ENCODE results near the gene MTHFS.
"Not testable (repeated sequence)": the region's sequence is repeated elsewhere in the genome, so short reads cannot be mapped to it uniquely, and the experiment has no call there.

The MTHFS gene

DNA sequence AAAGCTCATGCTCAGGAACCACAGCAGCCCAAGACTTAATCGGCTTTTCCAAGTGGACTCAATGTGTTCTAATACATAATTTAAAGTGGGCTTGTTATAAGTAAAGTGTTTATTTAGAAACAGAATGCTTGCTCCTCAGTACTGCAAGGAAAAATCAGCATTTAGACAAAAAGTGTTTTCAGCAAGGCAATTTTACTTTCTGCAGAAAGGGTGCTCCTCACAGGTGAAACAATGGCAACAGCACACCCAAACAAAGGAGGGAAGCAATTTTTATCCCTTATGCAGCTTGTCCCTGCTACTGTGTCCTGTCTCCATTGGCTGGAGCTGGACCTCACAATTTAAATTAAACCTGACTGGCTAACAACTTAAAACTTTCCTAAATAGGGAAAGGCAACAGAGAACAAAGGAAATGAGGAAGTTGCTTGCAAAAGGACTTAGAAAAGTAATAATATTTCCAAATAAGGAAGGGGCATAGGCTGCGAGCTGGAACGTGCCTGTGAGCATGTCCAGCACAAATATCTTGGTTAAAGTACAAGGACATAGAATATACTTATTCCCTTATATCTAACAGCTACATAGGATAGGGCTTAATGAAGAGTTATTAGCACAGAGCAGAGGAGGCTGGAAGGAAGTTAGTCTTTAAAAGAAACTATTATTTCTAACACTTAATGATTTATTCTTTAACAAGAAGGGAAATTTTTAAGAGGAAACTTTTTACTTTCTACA, 19.1 kb upstream of the MTHFS start:
- not testable (repeated sequence) for DNase-seq

- no peak for DNase-seq
Observed at GRCh38 chr15:79914728-79915127, 17.9 kb upstream of the MTHFS start.

- not testable (repeated sequence) for DNase-seq
Observed at GRCh38 chr15:79909556-79910335, 12.9 kb upstream of the MTHFS start.

DNA sequence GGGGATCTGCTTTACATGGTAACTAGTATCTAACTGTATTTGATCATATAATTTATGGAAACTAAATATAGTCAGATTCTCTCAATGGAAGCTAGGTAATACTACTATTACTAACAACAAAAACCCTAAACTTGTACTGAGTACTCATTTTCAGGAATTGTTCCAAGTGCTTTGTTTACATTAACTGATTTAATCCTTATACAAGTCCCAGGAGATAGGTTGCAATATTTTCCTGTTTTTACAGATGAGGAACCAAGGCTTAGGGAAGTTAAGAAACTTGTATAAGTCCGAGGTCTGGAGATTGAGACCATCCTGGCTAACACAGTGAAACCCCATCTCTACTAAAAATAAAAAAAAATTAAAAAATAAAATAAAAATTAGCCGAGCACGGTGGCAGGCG, 7.5 kb upstream of the MTHFS start:
- DNase-seq = no peak

DNA sequence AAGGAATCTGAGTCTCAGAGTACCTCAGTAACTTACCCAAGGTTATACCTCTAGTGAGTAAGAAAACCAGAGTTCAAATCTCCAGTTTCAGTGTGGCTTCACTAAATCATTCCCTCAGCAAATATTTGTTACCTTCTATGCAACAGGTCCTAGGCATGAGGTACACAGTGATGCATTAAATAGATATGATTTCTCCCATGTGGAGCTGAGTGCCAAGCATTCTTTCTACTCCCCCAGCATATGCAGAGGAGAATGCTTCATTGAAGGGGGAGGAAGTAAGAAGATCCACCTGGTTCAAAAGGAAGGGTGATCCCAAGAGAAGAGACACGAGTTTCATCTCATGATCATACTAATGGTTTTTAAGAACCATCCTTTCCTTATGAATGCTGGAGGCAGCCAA, 6.8 kb upstream of the MTHFS start:
- DNase-seq = no peak

GRCh38 chr15:79903144-79903543, 6.3 kb upstream of the MTHFS start:
- no peak for DNase-seq

DNA sequence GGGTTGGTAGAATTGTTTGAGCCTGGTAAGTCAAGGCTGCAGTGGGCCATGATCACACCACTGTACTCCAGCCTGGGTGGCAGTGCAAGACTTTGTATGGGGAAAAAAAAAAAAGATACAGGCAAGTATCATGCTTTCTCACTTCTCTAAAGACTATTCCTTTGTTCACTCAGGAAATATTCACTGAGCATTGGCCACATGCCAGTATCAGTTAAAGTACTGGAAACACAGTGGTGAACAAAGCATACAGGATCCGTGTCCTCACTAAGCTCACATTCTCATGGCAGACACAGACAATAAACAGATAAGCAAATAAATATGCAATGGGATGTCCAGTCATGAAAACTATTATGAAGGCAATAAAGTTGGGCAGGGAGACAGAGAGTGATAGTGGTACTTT, 5.1 kb upstream of the MTHFS start:
- no peak for DNase-seq

DNA sequence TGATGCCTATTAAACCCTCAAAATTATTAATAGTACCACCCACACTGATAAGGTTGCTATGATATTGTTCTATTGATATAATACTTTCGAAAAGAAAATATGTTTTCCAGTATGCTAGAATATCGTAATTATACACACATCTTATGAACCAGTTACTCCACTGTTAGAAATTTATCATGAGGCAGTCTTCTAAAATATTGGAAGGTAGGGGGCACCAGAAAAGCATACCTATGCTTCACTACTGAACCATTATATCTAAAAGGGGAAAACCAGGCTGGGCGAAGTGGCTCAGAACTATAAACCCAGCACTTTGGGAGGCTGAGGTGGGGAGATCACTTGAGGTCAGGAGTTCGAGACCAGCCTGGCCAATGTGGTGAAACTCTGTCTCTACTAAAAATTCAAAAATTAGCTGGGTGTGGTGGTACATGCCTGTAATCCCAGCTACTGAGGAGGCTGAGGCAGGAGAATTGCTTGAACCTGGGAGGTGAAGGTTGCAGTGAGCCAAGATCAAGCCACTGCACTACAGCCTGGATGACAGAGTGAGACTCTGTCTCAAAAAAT, 4.1 kb upstream of the MTHFS start:
- DNase-seq = not testable (repeated sequence)

- no peak for DNase-seq
Observed at GRCh38 chr15:79900087-79900486, 3.3 kb upstream of the MTHFS start.

- DNase-seq = not testable (repeated sequence)
Observed at GRCh38 chr15:79898786-79899185, 2.0 kb upstream of the MTHFS start.

- no peak for DNase-seq
Observed at GRCh38 chr15:79898369-79898768, 1.6 kb upstream of the MTHFS start.

DNA sequence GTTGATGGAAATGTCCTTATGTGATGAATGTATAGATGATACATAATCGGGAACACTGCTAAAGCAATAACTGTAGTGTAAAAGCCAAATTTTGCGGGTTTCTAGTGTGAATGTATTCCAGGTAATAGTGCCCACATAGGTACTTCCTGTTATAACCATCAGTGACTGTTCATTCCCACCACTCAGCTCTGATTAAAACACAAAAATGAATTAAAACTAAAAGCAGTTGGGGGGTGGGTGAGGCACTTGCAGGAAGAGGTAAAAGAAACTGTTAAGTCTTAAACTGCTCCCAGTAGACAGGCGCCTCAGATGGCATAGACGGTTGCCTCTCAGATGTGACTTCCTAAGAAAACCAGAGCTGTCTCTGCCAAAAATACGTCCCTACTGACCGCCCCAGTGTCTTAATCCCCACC, 893 bp upstream of the MTHFS start:
- DNase-seq = no peak

GRCh38 chr15:79897380-79897678, 515 bp upstream of the MTHFS start:
- no peak for DNase-seq

DNA sequence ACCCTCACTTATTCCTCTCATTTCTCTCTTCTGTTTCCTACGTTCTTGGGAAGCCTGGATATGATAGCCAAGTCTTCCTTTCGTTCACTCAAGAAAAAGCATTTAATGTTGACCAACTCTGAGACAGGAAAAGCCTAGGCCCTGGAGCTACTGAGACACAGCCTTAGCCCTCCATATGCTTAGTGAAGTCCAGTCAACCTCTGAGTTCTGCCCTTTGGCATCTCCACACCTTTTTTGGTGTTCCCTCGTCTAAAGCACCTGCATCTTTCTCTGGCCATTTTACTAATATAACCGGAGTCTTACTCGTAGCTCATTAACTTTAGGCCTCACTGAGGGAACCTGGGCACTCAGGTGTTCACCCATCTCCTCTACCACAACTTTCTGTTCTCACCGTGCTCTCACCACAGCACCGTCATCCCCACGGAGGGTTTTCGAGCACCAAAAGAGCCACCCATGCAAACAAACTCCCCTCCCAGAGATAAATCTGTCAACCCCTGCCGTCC, 632 bp downstream of the MTHFS start:
- peak; percentile 59 for DNase-seq

GRCh38 chr15:79887054-79887930, 9.5 kb downstream of the MTHFS start:
- no peak for DNase-seq

- no peak for DNase-seq
Observed at GRCh38 chr15:79886124-79886523, 10.7 kb downstream of the MTHFS start.

- DNase-seq = no peak
Observed at GRCh38 chr15:79884204-79884596, 12.6 kb downstream of the MTHFS start.

- DNase-seq = no peak
Observed at GRCh38 chr15:79883579-79884203, 13.1 kb downstream of the MTHFS start.

- DNase-seq = peak; percentile 27
Observed at GRCh38 chr15:79881668-79882067, 15.1 kb downstream of the MTHFS start.

DNA sequence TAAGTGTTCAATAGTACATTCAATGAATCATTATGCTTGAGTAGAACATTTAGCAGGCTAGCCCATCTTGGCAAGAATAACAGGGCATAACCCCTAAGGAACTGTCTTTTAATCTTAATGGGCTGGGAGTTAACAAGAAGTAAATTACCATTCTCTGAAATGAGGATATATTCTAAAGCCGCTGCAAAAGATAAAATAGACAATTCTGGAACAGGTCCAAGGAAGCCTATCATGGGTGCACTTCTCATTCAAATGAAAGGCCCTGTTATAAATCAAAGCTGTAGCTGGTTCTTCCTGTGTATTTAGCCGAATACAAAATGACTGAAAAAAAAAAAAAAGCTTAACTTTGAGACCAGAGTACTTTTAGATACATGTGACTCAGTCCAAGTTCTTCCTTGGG, 15.6 kb downstream of the MTHFS start:
- DNase-seq = peak; percentile 41

GRCh38 chr15:79878078-79878705, 18.6 kb downstream of the MTHFS start:
- DNase-seq = no peak

- DNase-seq = no peak
Observed at GRCh38 chr15:79875213-79875612, 21.6 kb downstream of the MTHFS start.

Data from NCI-H1417 treated with DMSO at 0.1 percent for 48 hours (cell line).